ENCODE data around the gene PRODH.
"Not testable (repeated sequence)": the region's sequence is repeated elsewhere in the genome, so short reads cannot be mapped to it uniquely, and the experiment has no call there.

Gene PRODH

GRCh38 chr22:18935889-18936529, at the start of gene PRODH:
Gene PRODH, minus strand, starts transcription at chr22:18936293. Its CDS starts 6 bp downstream, at chr22:18936287.
- DNase-seq = no peak

GRCh38 chr22:18985780-18986179, 49.7 kb upstream of the PRODH start:
- DNase-seq = no peak

GRCh38 chr22:18984564-18984963, 48.5 kb upstream of the PRODH start:
- DNase-seq = no peak

GRCh38 chr22:18983120-18983651, 47.1 kb upstream of the PRODH start:
- DNase-seq = peak; percentile 46

GRCh38 chr22:18980829-18981228, 44.7 kb upstream of the PRODH start:
- DNase-seq = peak; percentile 6

GRCh38 chr22:18979957-18980356, 43.9 kb upstream of the PRODH start:
- no peak for DNase-seq

GRCh38 chr22:18978506-18978905, 42.4 kb upstream of the PRODH start:
- DNase-seq = no peak

GRCh38 chr22:18977824-18978425, 41.8 kb upstream of the PRODH start:
- DNase-seq = no peak

GRCh38 chr22:18976197-18976751, 40.2 kb upstream of the PRODH start:
- DNase-seq = no peak

GRCh38 chr22:18975434-18976196, 39.5 kb upstream of the PRODH start:
- no peak for DNase-seq

- no peak for DNase-seq
Measured at GRCh38 chr22:18974477-18975180, 38.5 kb upstream of the PRODH start.

GRCh38 chr22:18973264-18974031, 37.4 kb upstream of the PRODH start:
- DNase-seq = no peak

- DNase-seq = not testable (repeated sequence)
Measured at GRCh38 chr22:18972591-18972990, 36.5 kb upstream of the PRODH start.

- not testable (repeated sequence) for DNase-seq
Measured at GRCh38 chr22:18972029-18972428, 35.9 kb upstream of the PRODH start.

- DNase-seq = no peak
Measured at GRCh38 chr22:18971321-18971751, 35.2 kb upstream of the PRODH start.

- DNase-seq = no peak
Measured at GRCh38 chr22:18970948-18971315, 34.8 kb upstream of the PRODH start.

- DNase-seq = peak; percentile 20
Measured at GRCh38 chr22:18970176-18970947, 34.3 kb upstream of the PRODH start.

- DNase-seq = not testable (repeated sequence)
Measured at GRCh38 chr22:18969158-18969942, 33.3 kb upstream of the PRODH start.

- no peak for DNase-seq
Measured at GRCh38 chr22:18968011-18968749, 32.1 kb upstream of the PRODH start.

All from NCI-H2171 treated with DMSO at 0.1 percent for 48 hours (cell line).